Ovary (tissue), 9 donors: ENCODE data around the gene LGR5. TPM values are rescaled to one million over a fixed set of nuclear protein-coding genes. Genes with fewer than 3 reads are reported as not detected.

Source experiments
- DNase-seq, 5 donors: peaks; one replicate each; pipeline ENCODE4 v3.0.0-alpha.2; 2019 to 2020
- H3K27ac ChIP-seq, 2 donors: fragments of 200-600 bp; one replicate each; pipeline versions ENCODE4 v1.5.1 to v1.8.0; 2019 to 2022
- H3K27me3 ChIP-seq: fragments of 200-600 bp; one replicate; pipeline ENCODE4 v1.8.0; 2022
- H3K36me3 ChIP-seq: fragments of 200-600 bp; sonication (generic); one replicate; pipeline ENCODE4 v1.5.1; 2019
- H3K4me1 ChIP-seq: one replicate; pipeline ENCODE4 v1.8.1; 2013; ENCODE audit warnings: mild to moderate bottlenecking, moderate library complexity; ENCODE audit not compliant: insufficient read depth
- H3K4me3 ChIP-seq: fragments of 200-600 bp; sonication (generic); one replicate; pipeline ENCODE4 v1.5.1; 2017
- H3K9me3 ChIP-seq, 2 donors: fragments of 200-600 bp in 1 of 2; sonication (generic) in 1 of 2; one replicate each; pipeline versions ENCODE4 v1.5.1 to v1.8.1; 2013 to 2019; ENCODE audit warnings: mild to moderate bottlenecking in 1 of 2, moderate library complexity in 1 of 2
- CTCF ChIP-seq, 3 donors: fragments of 450-650 bp in 2 of 3; fragments of 200-600 bp in 1 of 3; IDR thresholded peaks; one replicate each; pipeline versions ENCODE4 v1.5.1 to v1.8.0; 2016 to 2022; ENCODE audit warnings: antibody characterized with exemption in 3 of 3, mild to moderate bottlenecking in 1 of 3
- EP300 ChIP-seq: sonication (generic); formaldehyde crosslinking; IDR thresholded peaks from one replicate; pipeline ENCODE4 v1.6.1; 2017; ENCODE audit warnings: antibody characterized with exemption
- POLR2A ChIP-seq: fragments of 450-650 bp; IDR thresholded peaks from one replicate; pipeline ENCODE4 v1.6.1; 2017; ENCODE audit warnings: antibody characterized with exemption, mild to moderate bottlenecking, moderate library complexity
- WGBS, 3 donors: extraction: QIAGEN DNeasy Blood & Tissue Kit in 1 of 3; methylation state at CpG; one replicate each; pipeline versions ENCODE4 v1.1.5 to v1.1.7; 2013 to 2017; 5-methylcytosine and 5-hydroxymethylcytosine counted together
- intact Hi-C, 4 donors: fragments of 100-400 bp; cut with DNase I; formaldehyde crosslinking; loops; one replicate each; pipeline versions ENCODE4 v1.11.0 to v1.15.1; 2022 to 2023
- polyA plus RNA-seq, 2 donors: library from polyadenylated mRNA; stranded (reverse); fragments of 200-250 nt in 1 of 2; fragments of 350-450 nt in 1 of 2; fragmentation: Illumina TruSeq in 1 of 2; extraction: RNeasy Lipid Tissue Mini Kit (QIAGEN cat#74804) in 1 of 2; gene quantifications; one replicate each; pipeline ENCODE4 v1.2.3, GENCODE V29; 2013 to 2014
- total RNA-seq, 7 donors: library from RNA; depleted of rRNA in 2 of 7; stranded (reverse); fragments of >200 nt in 2 of 7; fragmentation: NEBNext Ultra II Directional in 3 of 7; extraction: Animal tissue kit (Norgen Biotek cat#: 25700) in 3 of 7; gene quantifications; one replicate each; pipeline versions ENCODE4 v1.1.0 to v1.2.4, GENCODE V29; 2016 to 2023
- donor health status: DM: no; HTN: no; CAD: no; lungs with moderate emphysema.
- donor health status: DM: no; HTN: no; CAD: no.
- donor health status: Bipolar disorder and iron deficiency.
- donor health status: DM: yes; HTN: yes; CAD: no.
- donor health status: DM: no; HTN: no; CAD: no.
- donor health status: DM: yes; HTN: yes; CAD: no.

LGR5 gene
- total and polyA plus RNA-seq, 9 donors, result 0.31 to 3.5 (median 0.84) TPM

GRCh38 chr12:71448150-71448581 lies 8.6 kb downstream of the LGR5 start:
- DNase-seq, result no peak
- no peaks in the 10 kb centered on the region for H3K27me3 ChIP-seq
- H3K4me1 ChIP-seq, result no peaks in the 10 kb centered on the region
- no peaks in the 10 kb centered on the region for H3K36me3 ChIP-seq
- no peaks in the 10 kb centered on the region for H3K9me3 ChIP-seq
- intact Hi-C loops, result no loop called here
- TF ChIP-seq POLR2A, result no peak
- 64 to 76% (median 66%) methylated on average over 3 of the region's 3 CpGs for WGBS, 3 donors
- no peak overlapping the region for H3K27ac ChIP-seq
- H3K4me3 ChIP-seq, result no peak overlapping the region

DNA sequence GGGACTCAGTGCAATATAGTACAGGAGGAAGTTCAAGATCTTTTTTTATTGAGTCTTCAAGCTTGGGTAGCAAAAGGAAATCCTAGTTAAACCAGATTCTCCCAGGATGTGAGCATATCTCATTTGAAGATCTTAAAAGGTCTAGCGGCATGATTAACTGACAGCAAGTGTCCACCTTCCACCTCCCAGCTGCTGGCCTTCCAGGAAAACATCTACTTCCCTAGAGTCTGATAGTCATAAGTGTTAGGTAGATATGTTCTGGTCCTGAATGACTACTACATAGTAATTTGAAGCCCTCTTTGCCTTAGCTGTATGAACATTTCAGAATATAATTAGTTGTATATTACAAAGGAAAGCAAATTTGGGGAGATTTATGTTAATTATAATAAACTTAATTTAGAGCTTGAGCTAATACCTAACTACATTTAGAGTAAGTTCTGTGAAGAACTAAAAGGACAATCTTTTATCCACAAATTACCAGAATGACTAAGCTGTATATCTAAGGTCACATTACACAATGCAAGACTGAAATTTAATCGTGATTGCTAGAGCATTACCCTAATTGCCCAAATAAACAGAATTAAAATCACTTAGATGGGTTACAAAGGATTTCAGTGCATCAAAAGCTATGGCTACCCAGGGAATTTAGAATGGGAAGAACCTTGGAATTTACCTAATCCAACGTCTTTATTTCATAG lies 9.9 kb downstream of the LGR5 start:
- DNase-seq, result no peak
- 75 to 87% (median 82%) methylated on average over 3 of the region's 3 CpGs for WGBS, 3 donors
- Histone ChIP-seq H3K4me3 (no peak overlapping the region), H3K27ac (no peak overlapping the region), H3K36me3 (no peaks in the 10 kb centered on the region), H3K9me3 (no peaks in the 10 kb centered on the region), H3K4me1 (no peaks in the 10 kb centered on the region), H3K27me3 (no peaks in the 10 kb centered on the region)
- TF ChIP-seq CTCF (IDR thresholded peaks at IDR 0.05) (no peak), POLR2A (no peak), EP300 (no peak)
- intact Hi-C loops, result no loop called here

GRCh38 chr12:71452006-71452405 lies 12.4 kb downstream of the LGR5 start:
- Histone ChIP-seq H3K4me3 (no peak overlapping the region), H3K27ac (no peak overlapping the region), H3K4me1 (no peaks in the 10 kb centered on the region), H3K9me3 (no peaks in the 10 kb centered on the region), H3K27me3 (no peaks in the 10 kb centered on the region), H3K36me3 (no peaks in the 10 kb centered on the region)
- intact Hi-C loops, result no loop called here
- TF ChIP-seq POLR2A (no peak), EP300 (no peak), CTCF (IDR thresholded peaks at IDR 0.05) (no peak)
- WGBS, 3 donors, result 62 to 73% (median 70%) methylated on average over 1 of the region's 1 CpG
- no peak for DNase-seq

DNA sequence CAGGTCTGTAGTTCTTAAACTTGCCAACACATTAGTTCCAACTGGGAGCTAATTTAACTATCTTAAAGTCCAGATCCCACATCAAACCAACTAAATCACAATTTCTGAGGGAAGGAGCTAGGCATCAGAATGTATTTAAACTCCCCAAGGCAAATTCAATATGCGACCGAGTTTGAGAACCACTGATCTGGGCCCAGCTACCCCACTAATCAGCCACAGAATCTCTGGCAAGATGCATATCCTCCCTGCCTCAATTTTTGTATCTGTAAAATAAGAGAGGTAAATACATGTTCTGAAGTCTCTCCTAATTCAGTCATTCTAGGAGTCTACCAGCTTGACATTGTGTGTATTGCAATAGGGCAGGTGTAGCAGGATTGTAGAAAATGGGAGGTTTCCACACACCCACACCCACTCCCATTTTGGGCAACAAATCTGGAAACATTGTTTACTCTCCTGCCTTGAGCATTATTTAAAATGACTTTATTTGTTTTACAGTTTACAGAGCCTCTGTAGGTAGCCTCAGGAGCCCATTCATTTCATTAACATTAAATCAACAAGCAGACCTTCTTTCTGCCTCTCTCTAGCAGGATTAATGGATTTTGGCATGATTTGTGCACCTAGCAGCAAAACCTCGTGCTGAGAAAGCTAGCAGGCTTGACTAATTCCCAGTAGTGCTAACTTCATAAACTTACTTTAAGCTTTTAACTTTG lies 15.6 kb downstream of the LGR5 start:
- no peak overlapping the region for H3K27ac ChIP-seq
- DNase-seq, result no peak
- no peak overlapping the region for H3K4me3 ChIP-seq
- H3K36me3 ChIP-seq, result no peaks in the 10 kb centered on the region
- TF ChIP-seq EP300 (no peak), CTCF (IDR thresholded peaks at IDR 0.05) (no peak), POLR2A (no peak)
- H3K9me3 ChIP-seq, result no peaks in the 10 kb centered on the region
- 65 to 76% (median 69%) methylated on average over 3 of the region's 3 CpGs for WGBS, 3 donors
- H3K27me3 ChIP-seq, result no peaks in the 10 kb centered on the region
- no peaks in the 10 kb centered on the region for H3K4me1 ChIP-seq
- intact Hi-C loops, result no loop called here

GRCh38 chr12:71456316-71456715 lies 16.7 kb downstream of the LGR5 start:
- WGBS, 3 donors, result 74 to 85% (median 78%) methylated on average over 2 of the region's 2 CpGs
- H3K36me3 ChIP-seq, result no peaks in the 10 kb centered on the region
- H3K27ac ChIP-seq, result no peak overlapping the region
- no peaks in the 10 kb centered on the region for H3K27me3 ChIP-seq
- TF ChIP-seq CTCF (IDR thresholded peaks at IDR 0.05) (no peak), EP300 (no peak), POLR2A (no peak)
- H3K4me3 ChIP-seq, result no peak overlapping the region
- H3K9me3 ChIP-seq, result no peaks in the 10 kb centered on the region
- DNase-seq, result no peak
- intact Hi-C loops, result no loop called here
- H3K4me1 ChIP-seq, result no peaks in the 10 kb centered on the region
